GM23248 (cell line): ENCODE measurements around the gene USP31.

Source experiments
- EZH2 ChIP-seq: fragments of 200-600 bp; sonication (generic); IDR thresholded peaks from 2 replicates; pipeline ENCODE4 v1.6.1; 2018; ENCODE audit warnings: antibody characterized with exemption, mild to moderate bottlenecking; ENCODE audit not compliant: insufficient read depth, poor library complexity, severe bottlenecking
- EZH2phosphoT487 ChIP-seq: fragments of 200-600 bp; sonication (generic); IDR thresholded peaks from 2 replicates; pipeline ENCODE4 v1.6.1; 2018; ENCODE audit warnings: antibody characterized with exemption, moderate library complexity, mild to moderate bottlenecking, low read depth; ENCODE audit not compliant: insufficient read depth

DNA sequence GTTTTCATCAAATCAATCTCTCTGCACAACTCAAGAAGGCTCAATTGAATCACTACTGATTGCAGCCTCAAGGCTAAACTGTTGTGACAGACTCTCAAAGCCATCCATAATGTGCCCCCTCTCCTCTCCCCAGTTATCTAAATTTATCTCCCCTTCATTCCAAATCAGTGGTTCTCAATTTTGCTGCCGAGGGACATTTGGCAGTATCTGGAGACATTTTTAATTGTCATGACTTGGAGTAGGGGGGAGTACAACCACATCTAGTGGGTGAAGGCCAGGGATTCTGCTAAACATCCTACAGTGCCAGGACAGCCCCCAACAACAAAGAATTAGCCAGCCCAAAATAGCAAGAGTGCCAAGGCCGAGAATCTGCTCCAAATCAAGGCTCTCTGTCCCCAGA lies 9.1 kb downstream of the USP31 start:
- no peak for TF ChIP-seq EZH2
- TF ChIP-seq EZH2phosphoT487 = no peak
